Measurements from ENCODE around the gene AUTS2. TPM values are rescaled to one million over a fixed set of nuclear protein-coding genes. Genes with fewer than 3 reads are reported as not detected.

The AUTS2 gene
- total and polyA plus RNA-seq, 2 of the 8 experiments (the other 6 are each of a cell fraction or from before 2014, with no cell fraction given): 25.9 to 101 TPM

- ChIA-PET CTCF (ENCODE audit: partially characterized antibody) (interaction anchor here (0.5 kb wide), 1 partner anchor 508 kb away, joined by 4 read pairs; no protein-coding TSS in a partner anchor), POLR2A (ENCODE audit: partially characterized antibody) (no interaction called here)
- TF ChIP-seq BACH1 (IDR thresholded peaks at IDR 0.05; ENCODE audit: low read length): no peak
- TF ChIP-seq, protein P1, sequence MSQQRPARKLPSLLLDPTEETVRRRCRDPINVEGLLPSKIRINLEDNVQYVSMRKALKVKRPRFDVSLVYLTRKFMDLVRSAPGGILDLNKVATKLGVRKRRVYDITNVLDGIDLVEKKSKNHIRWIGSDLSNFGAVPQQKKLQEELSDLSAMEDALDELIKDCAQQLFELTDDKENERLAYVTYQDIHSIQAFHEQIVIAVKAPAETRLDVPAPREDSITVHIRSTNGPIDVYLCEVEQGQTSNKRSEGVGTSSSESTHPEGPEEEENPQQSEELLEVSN (IDR thresholded peaks at IDR 0.05): peak; percentile 54; the same call in 1 of the 2 replicates
- no peak overlapping the region for H3K9ac ChIP-seq (replicated peaks in 1 of 4; ENCODE audit: extremely low read depth in 1 of 4, low read depth in 3 of 4, low read length in 3 of 4)
- H3K23ac ChIP-seq (ENCODE audit: insufficient read length): no peak overlapping the region
- H2BK5ac ChIP-seq (ENCODE audit: low read depth, low read length): no peak overlapping the region
- no peak overlapping the region for H4K5ac ChIP-seq (ENCODE audit: insufficient read length, low read depth, low read length)
- H2BK120ac ChIP-seq (replicated peaks; ENCODE audit: low read depth, low read length): no peak overlapping the region
- H2BK20ac ChIP-seq (ENCODE audit: low read length): no peak overlapping the region
- H3K23me2 ChIP-seq (ENCODE audit: low read depth, low read length): no peaks in the 10 kb centered on the region
- DNase-seq (ENCODE audit: low read depth in 1 of 2, low spot score in 2 of 2) (no peak), FAIRE-seq (no peak)
- H3K56ac ChIP-seq (replicated peaks; ENCODE audit: insufficient read length, low read depth, low read length): no peak overlapping the region
- H2AK5ac ChIP-seq (ENCODE audit: low read depth, low read length): no peak overlapping the region
- no peak overlapping the region for H2BK15ac ChIP-seq (ENCODE audit: low read length)
- no peak overlapping the region for H3K4me2 ChIP-seq (ENCODE audit: insufficient read depth in 1 of 2, low read depth in 2 of 2, low read length in 2 of 2)
- H2BK12ac ChIP-seq (ENCODE audit: low read depth, low read length): no peak overlapping the region
- H3K79me1 ChIP-seq (ENCODE audit: low read depth, low read length): no peaks in the 10 kb centered on the region
- no peak overlapping the region for H4K91ac ChIP-seq (replicated peaks; ENCODE audit: insufficient read length, low read length)
- no peak overlapping the region for H2AFZ ChIP-seq (ENCODE audit: low read length)
- H3K18ac ChIP-seq (ENCODE audit: extremely low read depth, low read length): no peak overlapping the region
- H3K9me3 ChIP-seq (ENCODE audit: insufficient read depth in 2 of 2, low read depth in 1 of 2, low read length in 1 of 2): no peaks in the 10 kb centered on the region
- H3K4me1 ChIP-seq (replicated peaks in 1 of 4; ENCODE audit: control insufficient read depth in 3 of 4, insufficient read depth in 4 of 4, low read length in 3 of 4): no peaks in the 10 kb centered on the region
- no peaks in the 10 kb centered on the region for H3K79me2 ChIP-seq (ENCODE audit: control insufficient read depth in 1 of 2, insufficient read depth in 2 of 2, low read length in 2 of 2)
- no peak overlapping the region for H3K27ac ChIP-seq (ENCODE audit: low read depth, low read length)
- no peak overlapping the region for H3K14ac ChIP-seq (ENCODE audit: insufficient read length)
- H4K20me1 ChIP-seq (replicated peaks in 1 of 2; ENCODE audit: control insufficient read depth in 1 of 2, insufficient read depth in 2 of 2, low read length in 2 of 2): no peaks in the 10 kb centered on the region
- H4K8ac ChIP-seq (ENCODE audit: extremely low read depth, insufficient read depth, low read length): no peak overlapping the region
- H3K27me3 ChIP-seq (replicated peaks in 1 of 4; ENCODE audit: control insufficient read depth in 3 of 4, extremely low read depth in 1 of 4, insufficient read depth in 3 of 4, low read length in 3 of 4): no peaks in the 10 kb centered on the region
- no peaks in the 10 kb centered on the region for H3K36me3 ChIP-seq (ENCODE audit: control insufficient read depth in 2 of 4, insufficient read depth in 4 of 4, low read length in 3 of 4)
- no peak overlapping the region for H3K4ac ChIP-seq (replicated peaks; ENCODE audit: insufficient read length, low read depth, low read length)
- 89% methylated on average over 2 of the region's 2 CpGs; no CpG with 5 or more reads in 1 of the 2 experiments for WGBS, 2 experiments (ENCODE audit: extremely low coverage in 1 of 2, insufficient coverage in 1 of 2, insufficient read length in 1 of 2, insufficient replicate concordance in 2 of 2, low coverage in 1 of 2, low lambda C conversion rate in 2 of 2, missing lambda C conversion rate in 1 of 2)
- no peak overlapping the region for H3K4me3 ChIP-seq (ENCODE audit: extremely low read depth in 1 of 4, insufficient read depth in 2 of 4, low read depth in 3 of 4, low read length in 4 of 4)
Measured at GRCh38 chr7:70306173-70306572, 707.9 kb downstream of the AUTS2 start.
